Measurements from ENCODE around the gene HVCN1. TPM values are rescaled to one million over a fixed set of nuclear protein-coding genes. Genes with fewer than 3 reads are reported as not detected.

The HVCN1 gene
- total and polyA plus RNA-seq, 2 donors (not counting 1 experiment from before 2014, with no cell fraction given) = 216 to 422 TPM

DNA sequence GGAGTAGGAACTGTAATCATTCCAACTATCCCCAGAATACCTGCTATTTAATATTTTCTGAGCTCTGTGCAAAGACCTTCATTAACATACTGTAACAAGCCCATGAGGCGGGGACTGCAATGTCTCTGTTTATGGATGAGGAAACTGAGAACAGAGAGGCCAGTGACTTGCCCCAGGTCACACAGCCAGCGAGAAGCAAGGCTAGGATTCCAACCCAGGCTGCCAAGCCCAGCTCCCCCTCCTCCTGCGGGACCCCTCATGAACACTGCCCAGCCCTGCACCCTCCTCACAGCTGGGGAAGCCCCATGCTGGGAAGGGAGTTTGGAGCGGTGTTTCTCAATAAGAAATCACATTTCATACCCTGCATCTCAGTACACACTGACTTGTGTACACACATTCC lies 10.9 kb downstream of the HVCN1 start:
- intact Hi-C loops (cut with micrococcal nuclease) = loop anchor here (1.0 kb wide), 4 partner anchors 9 to 20 kb away; partner anchors contain the start of gene HVCN1
- Histone ChIP-seq H3K27me3 (replicated peaks in 1 of 4; ENCODE audit: control extremely low read depth in 1 of 4, control insufficient read depth in 3 of 4, insufficient read depth in 4 of 4, low read length in 3 of 4) (no peaks in the 10 kb centered on the region), H3K36me3 (replicated peaks in 1 of 2; ENCODE audit: control extremely low read depth in 1 of 2, control insufficient read depth in 1 of 2, extremely low read depth in 1 of 2, insufficient read depth in 2 of 2, low read length in 1 of 2) (peaks cover 8 to 73% of the 10 kb centered on the region in 2 experiments), H2AFZ (ENCODE audit: insufficient read depth, low read depth, low read length, poor library complexity, severe bottlenecking) (no peak overlapping the region), H3K9me3 (ENCODE audit: control extremely low read depth in 1 of 3, control insufficient read depth in 2 of 3, insufficient read depth in 1 of 3, low read length in 2 of 3) (peaks cover 0 to 4% (median 0%) of the 10 kb centered on the region in 3 donors), H3K79me2 (ENCODE audit: control insufficient read depth, insufficient read depth, low read length) (peaks cover 93% of the 10 kb centered on the region), H3K4me1 (ENCODE audit: control insufficient read depth in 2 of 2, insufficient read depth in 2 of 2, low read length in 2 of 2) (peaks cover 96 to 100% of the 10 kb centered on the region in 2 donors), H3K4me2 (replicated peaks; ENCODE audit: low read depth, low read length, poor library complexity, severe bottlenecking) (peak overlapping the region; percentile 71), H3K9ac (ENCODE audit: low read length) (peak overlapping the region; percentile 23), H4K20me1 (ENCODE audit: control insufficient read depth, insufficient read depth, low read length, poor library complexity, severe bottlenecking) (peaks cover 23% of the 10 kb centered on the region), H3K27ac (ENCODE audit: low read length in 2 of 2) (peak overlapping the region; percentile 68 to 82), H3K4me3 (ENCODE audit: control extremely low read depth in 1 of 5, extremely low read depth in 1 of 5, insufficient read depth in 1 of 5, low read depth in 2 of 5, low read length in 4 of 5) (peak overlapping the region in 4 of 5 experiments; percentile 1 to 39 (median 34))
- ATAC-seq (ENCODE audit: low read depth) (peak; percentile 3), DNase-seq (no peak)
- TF ChIP-seq, protein P1, sequence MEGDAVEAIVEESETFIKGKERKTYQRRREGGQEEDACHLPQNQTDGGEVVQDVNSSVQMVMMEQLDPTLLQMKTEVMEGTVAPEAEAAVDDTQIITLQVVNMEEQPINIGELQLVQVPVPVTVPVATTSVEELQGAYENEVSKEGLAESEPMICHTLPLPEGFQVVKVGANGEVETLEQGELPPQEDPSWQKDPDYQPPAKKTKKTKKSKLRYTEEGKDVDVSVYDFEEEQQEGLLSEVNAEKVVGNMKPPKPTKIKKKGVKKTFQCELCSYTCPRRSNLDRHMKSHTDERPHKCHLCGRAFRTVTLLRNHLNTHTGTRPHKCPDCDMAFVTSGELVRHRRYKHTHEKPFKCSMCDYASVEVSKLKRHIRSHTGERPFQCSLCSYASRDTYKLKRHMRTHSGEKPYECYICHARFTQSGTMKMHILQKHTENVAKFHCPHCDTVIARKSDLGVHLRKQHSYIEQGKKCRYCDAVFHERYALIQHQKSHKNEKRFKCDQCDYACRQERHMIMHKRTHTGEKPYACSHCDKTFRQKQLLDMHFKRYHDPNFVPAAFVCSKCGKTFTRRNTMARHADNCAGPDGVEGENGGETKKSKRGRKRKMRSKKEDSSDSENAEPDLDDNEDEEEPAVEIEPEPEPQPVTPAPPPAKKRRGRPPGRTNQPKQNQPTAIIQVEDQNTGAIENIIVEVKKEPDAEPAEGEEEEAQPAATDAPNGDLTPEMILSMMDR (IDR thresholded peaks at IDR 0.05) = no peak
- no peak for TF ChIP-seq EZH2 (IDR thresholded peaks at IDR 0.05; ENCODE audit: borderline replicate concordance, insufficient read depth, low read depth, low read length, poor library complexity, severe bottlenecking)
- POLR2A ChIA-PET = interaction anchor here (1.0 to 4.3 kb wide), 5 partner anchors 9 to 30 kb away, joined by 5 to 28 read pairs (median 14); partner anchors contain the start of gene HVCN1
- WGBS (ENCODE audit: insufficient coverage) = no CpG with 5 or more reads among the region's 4 CpGs
- CTCF ChIA-PET = interaction anchor here (0.6 to 1.6 kb wide), 11 partner anchors 8 to 164 kb away, joined by 3 to 9 read pairs (median 3); no protein-coding TSS in a partner anchor
- Mint-ChIP-seq H3K27me3 (no peaks in the 10 kb centered on the region), H3K4me3 (peak overlapping the region; percentile 70), H3K27ac (peak overlapping the region; percentile 82), H3K4me1 (peaks cover 85% of the 10 kb centered on the region), H3K9me3 (ENCODE audit: insufficient read depth) (peaks cover 2% of the 10 kb centered on the region)
